DMS114 treated with DMSO at 0.1 percent for 48 hours (cell line): Measurements from ENCODE around the gene S1PR3.

Experiments used
- DNase-seq: peaks from one replicate; lab custom pipeline; 2025; ENCODE audit not compliant: unreplicated experiment; lab: John Stamatoyannopoulos, UW

The S1PR3 gene

DNA sequence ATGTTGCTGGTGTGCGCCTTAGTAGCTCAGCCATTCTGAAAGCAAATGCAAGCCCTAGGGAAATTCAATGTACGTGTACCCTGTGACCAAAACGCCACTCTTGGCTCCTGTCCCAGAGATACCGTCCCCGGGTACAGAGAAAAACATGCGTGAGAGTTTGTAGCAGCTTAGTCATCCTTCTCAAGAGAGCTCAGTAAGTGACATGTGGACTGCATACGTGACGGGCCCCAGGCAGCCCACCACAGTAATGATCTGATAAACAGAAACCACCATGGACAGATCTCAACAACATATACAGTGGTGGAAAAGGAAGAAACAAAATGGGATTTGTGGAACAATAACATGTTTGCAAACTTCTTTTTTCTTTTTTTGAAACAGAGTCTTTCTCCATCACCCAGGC lies 45.1 kb downstream of the S1PR3 start:
- no peak for DNase-seq

DNA sequence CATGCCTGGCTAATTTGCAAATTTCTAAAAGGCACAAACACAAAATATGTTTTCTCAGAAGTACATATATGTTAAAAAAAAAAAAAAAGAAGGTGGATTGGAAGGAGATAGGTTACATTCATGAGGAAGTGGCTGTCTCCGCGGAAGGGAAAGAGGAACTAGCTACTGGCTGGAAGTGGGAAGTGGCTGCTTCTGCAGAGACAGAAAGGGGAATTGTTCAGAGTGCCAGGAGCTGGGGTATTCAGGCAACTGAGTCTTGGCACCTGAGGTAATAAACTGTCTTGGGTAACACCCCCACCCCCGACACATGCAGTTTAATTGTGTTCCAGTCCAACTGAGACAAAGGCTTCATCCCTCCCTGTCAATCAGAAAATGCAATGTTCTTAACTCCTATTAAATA lies 45.6 kb downstream of the S1PR3 start:
- DNase-seq = no peak

DNA sequence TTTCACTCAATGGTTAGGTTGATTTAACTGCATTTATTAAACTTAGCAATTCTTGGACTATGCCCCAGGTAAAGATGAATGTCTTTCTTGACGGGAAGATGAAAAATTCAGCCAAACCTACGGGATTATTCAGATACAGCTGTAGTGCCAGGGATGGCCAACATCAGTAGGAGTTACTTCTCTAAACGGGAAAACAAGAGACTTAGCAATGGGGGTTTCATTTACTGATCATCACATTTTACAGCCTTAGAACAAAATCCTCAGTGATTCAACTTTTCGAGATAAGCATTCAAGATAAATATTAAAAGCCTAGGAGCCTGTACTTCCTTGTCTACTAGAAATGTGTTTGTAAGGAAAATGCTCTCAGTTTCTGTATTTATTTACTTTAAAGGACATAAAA lies 46.1 kb downstream of the S1PR3 start:
- DNase-seq = no peak

DNA sequence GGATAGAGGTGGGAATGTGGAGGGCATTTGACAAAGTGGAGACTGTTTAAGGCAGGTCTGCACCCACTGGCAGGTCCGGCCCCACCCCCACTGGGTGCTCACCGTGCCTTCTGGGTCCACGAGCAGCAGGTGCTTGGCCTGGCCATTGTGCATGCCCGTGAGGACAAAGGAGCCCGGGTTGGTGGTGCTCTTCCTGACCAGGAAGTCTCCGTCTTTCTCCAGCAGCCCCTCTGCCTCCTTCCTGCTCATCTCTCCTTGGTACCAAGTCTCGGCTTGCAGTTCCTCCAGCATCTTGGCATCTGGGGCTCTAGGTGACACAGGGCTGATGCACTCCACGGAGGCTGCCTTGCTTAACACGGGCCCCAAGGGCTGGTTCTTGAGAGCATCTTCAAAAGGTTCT lies 46.6 kb downstream of the S1PR3 start:
- no peak for DNase-seq

DNA sequence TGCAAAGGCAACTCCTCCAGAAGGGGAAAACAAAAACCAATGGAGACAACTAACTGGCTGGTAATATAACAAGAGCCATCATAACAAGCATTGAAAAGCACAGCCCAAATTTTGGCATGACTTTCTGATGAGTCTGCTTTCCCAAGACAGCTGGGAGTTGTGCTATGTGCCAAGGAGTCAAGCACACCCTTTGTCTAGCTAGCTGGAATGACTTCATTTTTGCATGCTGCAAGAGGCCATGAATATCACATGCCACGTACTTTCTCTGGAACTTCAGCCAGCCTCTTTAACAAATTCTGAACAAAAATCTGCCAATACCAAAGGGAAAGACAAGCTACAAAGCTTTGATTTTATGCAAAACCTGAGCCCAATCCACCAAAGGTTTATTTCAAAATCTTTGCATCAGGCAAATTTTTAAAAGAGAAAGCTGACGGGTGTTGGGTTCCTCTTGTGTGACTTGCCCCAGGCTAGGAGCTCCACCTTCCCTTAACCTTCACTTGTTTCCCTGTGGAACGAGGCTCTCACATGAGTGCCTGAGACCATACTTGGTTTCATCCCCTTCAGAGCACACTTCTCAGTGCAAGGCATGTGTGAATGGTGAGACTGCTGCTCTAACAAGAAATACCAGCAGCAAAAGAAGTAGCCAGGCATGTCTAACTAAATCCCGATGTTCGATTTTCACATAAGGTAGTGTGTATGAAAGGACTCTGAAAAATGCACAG lies 47.3 kb downstream of the S1PR3 start:
- DNase-seq = no peak

DNA sequence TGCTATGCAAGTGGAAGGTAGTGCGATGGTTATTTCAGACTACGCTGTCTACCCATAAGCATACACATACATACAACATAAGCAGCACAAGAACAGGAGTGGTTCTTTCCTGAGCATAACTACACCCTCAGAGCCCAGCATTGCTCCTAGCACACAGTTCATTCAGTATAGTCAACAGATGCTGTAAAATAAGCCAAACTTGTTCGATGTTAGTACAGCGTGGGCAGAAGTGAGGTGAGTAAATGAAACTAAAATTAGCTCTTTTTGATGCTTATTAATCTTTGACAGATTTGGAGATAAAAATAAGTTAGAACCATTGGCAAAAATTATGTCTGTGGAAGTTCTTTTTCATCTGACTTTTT lies 47.8 kb downstream of the S1PR3 start:
- DNase-seq = no peak

DNA sequence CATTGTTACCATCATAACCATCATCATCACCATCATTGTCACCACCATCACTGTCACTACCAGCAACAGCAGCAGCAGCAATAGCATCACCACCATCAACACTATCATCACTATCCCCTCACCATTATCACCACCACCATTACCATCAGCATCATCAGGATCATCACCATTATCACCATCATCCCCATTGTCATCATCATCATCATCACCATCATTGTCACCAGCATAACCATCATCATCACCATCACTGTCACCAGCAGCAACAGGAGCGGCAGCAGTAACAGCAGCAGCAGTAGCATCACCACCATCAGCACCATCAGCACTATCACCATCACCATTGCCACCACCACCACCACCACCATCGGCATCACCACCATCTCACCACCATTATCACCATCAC lies 48.4 kb downstream of the S1PR3 start:
- no peak for DNase-seq

DNA sequence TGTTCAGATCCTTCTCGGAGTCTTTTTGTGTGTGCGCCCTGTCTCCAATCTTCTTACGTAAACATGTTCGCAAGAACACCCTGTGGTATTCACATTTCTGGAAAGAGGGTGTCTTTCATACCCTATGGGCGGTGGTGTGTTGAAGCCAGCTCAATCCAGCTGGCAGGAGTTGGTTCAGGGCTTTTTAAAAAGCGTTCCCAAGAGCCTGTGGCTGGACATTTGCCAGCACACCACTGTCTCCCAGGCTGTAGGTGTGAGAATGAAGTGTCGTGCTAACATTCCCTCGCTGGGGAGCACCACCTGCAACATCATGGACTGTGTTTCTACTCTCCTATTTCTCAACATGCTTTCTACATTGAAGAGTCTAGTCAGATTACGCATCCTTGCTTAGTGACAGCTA lies 51.7 kb downstream of the S1PR3 start:
- DNase-seq = no peak

DNA sequence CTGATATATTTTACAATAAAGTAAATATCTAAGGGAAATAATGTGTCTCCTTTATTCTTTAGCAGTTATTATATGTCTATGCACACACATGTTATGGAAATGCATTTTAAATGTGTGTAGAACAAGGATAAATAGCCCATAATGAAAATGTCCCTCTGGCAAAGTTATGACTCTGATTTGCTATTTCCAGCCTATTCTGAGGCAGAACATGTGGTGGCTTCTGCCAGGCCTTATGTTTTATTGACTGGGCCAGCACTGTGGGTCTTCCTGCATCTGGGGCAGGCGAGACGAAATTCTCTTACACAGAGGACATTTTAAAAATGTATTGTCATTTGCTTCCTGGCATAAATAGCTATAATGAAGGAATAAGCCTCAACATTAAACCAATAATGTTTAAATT lies 52.8 kb downstream of the S1PR3 start:
- no peak for DNase-seq

DNA sequence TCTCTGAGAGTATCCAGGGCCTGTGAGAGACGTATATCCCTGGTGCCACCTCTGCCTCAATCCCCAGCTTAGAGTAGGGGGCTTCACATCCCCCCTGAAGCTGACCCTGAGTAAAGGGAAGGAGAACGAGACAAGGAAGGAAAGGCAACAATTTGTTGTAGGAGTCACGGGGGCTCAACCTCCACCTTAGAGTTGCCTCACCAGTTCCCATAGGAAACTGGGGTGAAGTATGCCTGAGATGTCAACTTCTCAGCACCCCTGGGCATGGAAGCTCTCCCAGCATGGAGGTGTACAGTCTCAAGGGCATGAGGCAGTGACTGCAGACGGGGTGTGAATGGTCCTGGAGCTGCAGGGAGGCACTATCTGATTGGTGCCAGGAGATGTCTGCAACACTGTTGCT lies 53.6 kb downstream of the S1PR3 start:
- DNase-seq = no peak

DNA sequence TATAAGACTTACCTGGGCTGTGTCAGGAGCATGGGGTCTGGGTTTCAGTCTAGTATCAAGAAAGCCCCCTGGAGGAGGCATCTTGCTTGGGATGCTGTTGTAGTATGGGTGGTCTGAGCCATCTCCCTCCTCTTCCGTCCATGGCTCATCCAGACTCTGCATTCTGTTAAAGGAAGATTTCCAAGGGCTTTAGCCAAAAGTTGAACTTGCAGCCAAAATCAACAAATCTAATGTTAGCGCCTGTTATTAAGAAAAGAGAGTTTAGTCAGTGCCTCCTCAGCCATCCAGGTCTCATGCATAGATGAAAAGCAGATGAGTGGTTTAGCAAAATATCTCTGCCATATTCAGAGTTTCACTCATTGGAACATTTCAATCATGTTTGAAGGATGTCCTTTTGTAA lies 55.6 kb downstream of the S1PR3 start:
- DNase-seq = no peak

DNA sequence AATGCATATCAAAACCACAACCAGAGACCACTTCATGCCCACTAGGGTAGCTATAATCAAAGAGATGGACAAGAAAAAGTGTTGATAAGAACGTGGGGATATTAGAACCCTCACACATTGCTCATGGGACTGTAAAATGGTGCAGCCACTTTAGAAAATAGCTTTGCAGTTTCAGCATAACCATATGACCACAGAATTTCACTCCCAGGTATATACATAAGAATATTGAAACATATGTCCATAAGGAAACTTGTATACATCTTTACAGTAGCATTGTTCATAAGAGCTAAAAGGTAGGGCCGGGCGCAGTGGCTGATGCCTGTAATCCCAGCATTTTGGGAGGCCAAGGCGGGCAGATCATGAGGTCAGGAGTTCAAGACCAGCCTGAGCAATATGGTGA lies 56.4 kb downstream of the S1PR3 start:
- DNase-seq = no peak

DNA sequence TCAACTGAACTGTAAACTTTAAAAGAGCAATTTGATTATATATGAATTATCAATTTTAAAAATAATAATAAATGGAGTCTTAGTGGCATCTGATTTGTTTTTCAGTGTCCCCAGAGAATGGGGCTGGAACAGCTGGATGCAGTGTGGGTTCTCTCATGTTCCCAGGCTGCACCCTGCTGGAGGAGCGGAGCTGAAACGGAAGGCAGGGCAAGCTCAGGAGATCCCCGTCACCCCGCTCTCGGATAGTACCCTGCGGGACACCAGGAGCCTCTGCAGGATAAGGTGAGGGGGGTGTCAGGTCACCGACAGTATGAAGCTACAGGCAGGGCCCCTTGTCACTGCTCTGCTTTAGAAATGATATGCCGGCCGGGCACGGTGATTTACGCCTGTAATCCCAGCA lies 57.3 kb downstream of the S1PR3 start:
- no peak for DNase-seq

DNA sequence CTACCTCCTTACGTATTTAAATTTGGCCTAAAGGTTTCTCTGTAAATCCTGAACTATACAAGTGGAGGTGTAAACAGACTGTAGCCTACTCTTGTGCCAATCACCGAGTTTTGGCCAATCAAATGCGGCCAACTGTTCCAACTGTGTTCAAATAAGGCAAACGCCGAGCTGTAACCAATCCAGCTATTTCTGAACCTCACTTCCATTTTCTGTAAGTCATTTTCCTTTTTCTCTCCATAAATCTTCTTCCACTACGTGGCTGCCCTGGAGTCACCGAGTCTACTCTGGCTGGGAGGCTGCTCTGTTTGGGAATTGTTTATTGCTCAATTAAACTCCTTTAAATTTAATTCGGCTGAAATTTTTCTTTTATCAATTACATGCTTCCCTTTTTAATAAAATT lies 58.4 kb downstream of the S1PR3 start:
- DNase-seq = no peak

DNA sequence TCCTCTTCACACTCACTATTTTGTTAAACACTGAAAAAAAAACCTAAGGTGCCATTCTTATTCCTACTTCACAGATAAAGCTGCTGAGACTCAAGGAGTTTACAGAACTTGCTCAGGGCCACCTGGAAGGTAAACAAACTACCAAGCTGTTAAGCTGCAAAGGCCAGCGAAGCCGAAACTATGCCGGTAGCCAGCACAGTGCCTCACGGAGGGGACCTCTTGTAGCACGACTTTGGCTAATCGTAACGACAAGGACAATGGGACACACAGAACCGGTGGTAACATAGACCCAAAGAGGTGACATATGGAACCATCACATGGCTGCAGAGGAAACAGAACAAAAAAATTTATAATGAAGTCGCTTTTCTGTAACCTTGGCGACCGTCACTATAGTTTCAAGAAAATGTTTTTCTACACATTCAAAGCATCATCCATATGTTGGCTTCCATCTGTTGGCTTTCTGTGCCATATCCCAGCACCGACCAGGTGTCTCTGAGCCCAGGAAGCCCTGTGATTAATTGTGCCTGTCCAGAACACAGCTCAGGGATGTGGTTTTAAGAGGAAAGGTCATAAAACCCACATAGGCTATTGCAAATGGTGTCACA lies 60.3 kb downstream of the S1PR3 start:
- no peak for DNase-seq

DNA sequence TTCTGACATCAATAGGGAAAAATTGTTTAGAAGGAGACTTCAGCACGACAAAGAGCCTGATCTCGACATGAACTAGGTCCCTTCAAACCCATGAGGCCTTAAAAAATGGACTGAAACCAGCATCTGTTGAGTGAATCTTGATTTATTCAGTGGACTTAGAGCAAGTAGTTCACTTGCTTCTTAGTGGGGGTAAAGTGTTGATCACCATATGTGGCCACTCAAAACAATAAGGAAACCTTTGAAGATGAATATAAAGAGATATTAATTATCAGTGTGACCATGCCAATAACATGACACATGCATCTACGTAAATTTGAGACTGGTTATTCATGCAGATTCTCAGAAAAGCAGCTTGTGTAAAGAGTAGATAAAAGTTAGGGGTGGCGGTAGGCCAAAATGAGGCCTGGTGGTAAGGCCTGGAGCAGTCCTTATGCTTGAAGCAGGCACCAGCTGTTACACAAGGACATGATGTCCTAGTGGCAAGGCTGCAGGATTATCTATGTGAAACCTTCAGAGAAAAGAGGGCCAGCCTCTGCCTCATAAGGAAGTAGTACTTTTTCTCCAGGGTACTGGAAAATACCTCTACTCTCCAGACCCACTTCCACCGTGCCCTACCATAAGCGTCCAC lies 61.3 kb downstream of the S1PR3 start:
- DNase-seq = no peak

DNA sequence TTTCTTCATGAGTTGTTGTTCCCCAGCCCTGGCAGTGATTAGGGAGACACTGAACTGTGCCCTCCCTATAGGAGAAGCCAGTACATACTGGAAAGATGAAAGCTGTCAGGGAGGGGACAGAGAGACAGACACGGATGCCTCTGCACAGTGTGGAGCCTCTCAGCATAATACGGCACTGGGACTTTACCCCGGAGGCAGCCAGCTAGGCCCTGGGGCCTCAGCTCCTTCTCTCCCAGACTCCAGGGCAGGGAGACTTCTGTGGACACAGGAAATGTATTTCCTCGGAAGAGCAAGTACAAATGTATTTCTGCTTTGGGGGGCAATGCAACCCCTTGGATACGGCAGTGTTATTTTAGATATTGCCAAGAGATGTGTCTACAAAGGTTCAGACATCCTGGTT lies 62.0 kb downstream of the S1PR3 start:
- DNase-seq = no peak
